HepG2 (cell line): Measurements from ENCODE around the gene SNAP25. TPM values are rescaled to one million over a fixed set of nuclear protein-coding genes. Genes with fewer than 3 reads are reported as not detected.
A peak's percentile ranks its signal among the peaks of the same experiment; 100 is the strongest.

Source experiments
- CSRNP1 ChIP-seq: sonication (generic); formaldehyde crosslinking; IDR thresholded peaks from 2 replicates; pipeline ENCODE4 v1.8.1; 2023; ENCODE audit warnings: mild to moderate bottlenecking, missing genetic modification reagents
- EED ChIP-seq: sonication (generic); formaldehyde crosslinking; IDR thresholded peaks from 2 replicates; pipeline ENCODE4 v1.5.0; 2020; ENCODE audit warnings: mild to moderate bottlenecking, missing genetic modification reagents
- FOXO4 ChIP-seq: sonication (generic); formaldehyde crosslinking; conservative IDR thresholded peaks from 2 replicates; pipeline ENCODE4 v1.8.1; 2023; ENCODE audit warnings: missing genetic modification reagents
- HES4 ChIP-seq: sonication (generic); formaldehyde crosslinking; IDR thresholded peaks from 2 replicates; pipeline ENCODE4 v1.9.0; 2021; ENCODE audit warnings: mild to moderate bottlenecking, missing genetic modification reagents, borderline replicate concordance
- KDM5B ChIP-seq: sonication (generic); formaldehyde crosslinking; IDR thresholded peaks from 2 replicates; pipeline ENCODE4 v1.4.0; 2020; ENCODE audit warnings: missing genetic modification reagents, mild to moderate bottlenecking, borderline replicate concordance
- KLF15 ChIP-seq: sonication (generic); formaldehyde crosslinking; IDR thresholded peaks from 2 replicates; pipeline ENCODE4 v1.8.1; 2023; ENCODE audit warnings: borderline replicate concordance, mild to moderate bottlenecking, inconsistent platforms, missing genetic modification reagents, mixed read lengths
- MAFG ChIP-seq: sonication (generic); formaldehyde crosslinking; IDR thresholded peaks from 2 replicates; pipeline ENCODE4 v1.5.1; 2020; ENCODE audit warnings: mild to moderate bottlenecking, missing genetic modification reagents
- MAZ ChIP-seq, 2 experiments: sonication (generic) in 1 of 2; formaldehyde crosslinking in 1 of 2; IDR thresholded peaks; 2 replicates each; pipeline versions ENCODE4 v1.5.0 to v1.6.1; 2012 to 2020; ENCODE audit warnings: low read depth in 2 of 2, mild to moderate bottlenecking in 2 of 2, borderline replicate concordance in 1 of 2, improper control_type of control experiment in 1 of 2, low read length in 1 of 2, missing genetic modification reagents in 1 of 2, moderate library complexity in 1 of 2
- PHF5A ChIP-seq: IDR thresholded peaks from one replicate; pipeline ENCODE4 v1.6.1; 2018; ENCODE audit warnings: low read depth, missing genetic modification reagents; ENCODE audit not compliant: unreplicated experiment
- RAD21 ChIP-seq: fragments of 450-650 bp; formaldehyde crosslinking; IDR thresholded peaks from 2 replicates; pipeline ENCODE4 v1.5.0; 2020; ENCODE audit warnings: mild to moderate bottlenecking
- SKI ChIP-seq: fragments of 450-650 bp; IDR thresholded peaks from one replicate; pipeline ENCODE4 v1.6.1; 2018; ENCODE audit warnings: mild to moderate bottlenecking; ENCODE audit not compliant: partially characterized antibody
- TRAFD1 ChIP-seq: sonication (generic); formaldehyde crosslinking; IDR thresholded peaks from 2 replicates; pipeline ENCODE4 v1.5.1; 2020; ENCODE audit warnings: missing genetic modification reagents, mild to moderate bottlenecking, borderline replicate concordance
- ZBTB7B ChIP-seq: sonication (generic); formaldehyde crosslinking; IDR thresholded peaks from 2 replicates; pipeline ENCODE4 v1.4.0; 2020; ENCODE audit warnings: missing genetic modification reagents
- ZFP36L1 ChIP-seq: sonication (generic); formaldehyde crosslinking; IDR thresholded peaks from 2 replicates; pipeline ENCODE4 v1.8.0; 2022; ENCODE audit warnings: mild to moderate bottlenecking, missing genetic modification reagents, moderate library complexity
- ZNF296 ChIP-seq: sonication (generic); formaldehyde crosslinking; conservative IDR thresholded peaks from 2 replicates; pipeline ENCODE4 v1.5.0; 2020; ENCODE audit warnings: mild to moderate bottlenecking, missing genetic modification reagents
- ZNF33A ChIP-seq: sonication (generic); formaldehyde crosslinking; IDR thresholded peaks from 2 replicates; pipeline ENCODE4 v1.5.1; 2020; ENCODE audit warnings: missing genetic modification reagents, mild to moderate bottlenecking, moderate library complexity, borderline replicate concordance
- ZNF441 ChIP-seq: sonication (generic); formaldehyde crosslinking; IDR thresholded peaks from 2 replicates; pipeline ENCODE4 v1.7.0; 2021; ENCODE audit warnings: missing genetic modification reagents, borderline replicate concordance
- ZNF580 ChIP-seq: IDR thresholded peaks from 2 replicates; pipeline ENCODE4 v1.6.1; 2016; ENCODE audit warnings: low read depth, borderline replicate concordance
- ZNF639 ChIP-seq: conservative IDR thresholded peaks from 2 replicates; pipeline ENCODE4 v1.6.1; 2018; ENCODE audit warnings: missing genetic modification reagents
- ZNF747 ChIP-seq: sonication (generic); formaldehyde crosslinking; IDR thresholded peaks from 2 replicates; pipeline ENCODE4 v1.8.1; 2023; ENCODE audit warnings: missing genetic modification reagents, mild to moderate bottlenecking, borderline replicate concordance
- polyA plus RNA-seq, 8 experiments: library from polyadenylated mRNA; depleted of rRNA in 3 of 8; stranded (reverse) in 7 of 8; unstranded in 1 of 8; fragments of >200 nt; fragmentation: Illumina TruSeq in 4 of 8; extraction: Trizol in 4 of 8; gene quantifications; 2 replicates each; pipeline versions ENCODE4 v1.2.1 to v1.2.3, GENCODE V29; 2011 to 2016; ENCODE audit warnings: low read depth in 4 of 8, missing spikeins in 1 of 8, mixed read lengths in 1 of 8; ENCODE audit not compliant: insufficient read depth in 1 of 8
- total RNA-seq, 5 experiments: library from RNA; depleted of rRNA; stranded (reverse); fragments of >200 nt; fragmentation: Illumina TruSeq; extraction: Trizol; gene quantifications; 2 replicates each; pipeline ENCODE4 v1.2.3, GENCODE V29; 2016; ENCODE audit warnings: low read depth in 1 of 5

The SNAP25 gene
- total and polyA plus RNA-seq, 2 of the 13 experiments (the other 11 are each of a cell fraction or from before 2014, with no cell fraction given), result not detected

GRCh38 chr20:10219452-10219791 is 792 bp downstream of the SNAP25 start (continued):
- TF ChIP-seq CSRNP1 (CRISPR knock-in tag) (peak; percentile 99), ZNF441 (CRISPR knock-in tag) (peak; percentile 98), TRAFD1 (CRISPR knock-in tag) (peak; percentile 99), HES4 (CRISPR knock-in tag) (peak; percentile 100), EED (CRISPR knock-in tag) (peak; percentile 97; the same call in 1 of the 2 replicates), ZNF296 (CRISPR knock-in tag) (peak; percentile 98), PHF5A (peak; percentile 65), ZNF33A (CRISPR knock-in tag) (peak; percentile 99), MAFG (CRISPR knock-in tag) (peak; percentile 60; the same call in 1 of the 2 replicates), KLF15 (peak; percentile 99), RAD21 (CRISPR knock-in tag) (peak; percentile 21; the same call in 1 of the 2 replicates), SKI (no peak), ZNF639 (CRISPR knock-in tag) (peak; percentile 98), ZNF580 (CRISPR knock-in tag) (peak; percentile 100), FOXO4 (CRISPR knock-in tag) (peak; percentile 99), MAZ (IDR thresholded peaks at IDR 0.05; ENCODE audit: borderline replicate concordance, low read depth, low read length) (no peak), MAZ (CRISPR knock-in tag; IDR thresholded peaks at IDR 0.05; ENCODE audit: low read depth) (peak; percentile 94), ZBTB7B (peak; percentile 97), ZFP36L1 (CRISPR knock-in tag) (peak; percentile 97), KDM5B (CRISPR knock-in tag) (peak; percentile 99), ZNF747 (CRISPR knock-in tag) (peak; percentile 89)
